ENCODE results near the gene GUK1. TPM values are rescaled to one million over a fixed set of nuclear protein-coding genes. Genes with fewer than 3 reads are reported as not detected.

GUK1 gene
- polyA plus RNA-seq, 1 donor from 2014 or later: 502 TPM

GRCh38 chr1:228178737-228179684, 38.9 kb downstream of the GUK1 start:
- no peak overlapping the region for H3K9ac ChIP-seq (ENCODE audit: low read length)
- no peaks in the 10 kb centered on the region for H3K79me2 ChIP-seq (replicated peaks; ENCODE audit: insufficient read depth, low read length)
- H3K27ac ChIP-seq (ENCODE audit: low read length): no peak overlapping the region
- no peaks in the 10 kb centered on the region for H3K9me3 ChIP-seq (ENCODE audit: low read length)
- H3K9me2 ChIP-seq (ENCODE audit: insufficient read depth, low read length): no peaks in the 10 kb centered on the region
- no peak overlapping the region for H2AFZ ChIP-seq (ENCODE audit: low read depth, low read length)
- no peak overlapping the region for H3K4me2 ChIP-seq (ENCODE audit: low read length)
- no peak overlapping the region for H3K4me3 ChIP-seq (ENCODE audit: low read length)
- H4K20me1 ChIP-seq (ENCODE audit: insufficient read depth): no peaks in the 10 kb centered on the region
- H3K36me3 ChIP-seq (ENCODE audit: insufficient read depth, low read length): no peaks in the 10 kb centered on the region
- H3K27me3 ChIP-seq (ENCODE audit: insufficient read depth, low read depth, low read length): no peaks in the 10 kb centered on the region
- H3F3A ChIP-seq (ENCODE audit: insufficient read depth, low read length, poor library complexity, severe bottlenecking): no peaks in the 10 kb centered on the region
- no peak for TF ChIP-seq EP300 (conservative IDR thresholded peaks at IDR 0.05; ENCODE audit: poor library complexity, severe bottlenecking)
- no peak for TF ChIP-seq TAF1 (IDR thresholded peaks at IDR 0.05; ENCODE audit: low read depth)
- TF ChIP-seq CTCF (IDR thresholded peaks at IDR 0.05; ENCODE audit: poor library complexity, severe bottlenecking): no peak
- TF ChIP-seq, protein P1, sequence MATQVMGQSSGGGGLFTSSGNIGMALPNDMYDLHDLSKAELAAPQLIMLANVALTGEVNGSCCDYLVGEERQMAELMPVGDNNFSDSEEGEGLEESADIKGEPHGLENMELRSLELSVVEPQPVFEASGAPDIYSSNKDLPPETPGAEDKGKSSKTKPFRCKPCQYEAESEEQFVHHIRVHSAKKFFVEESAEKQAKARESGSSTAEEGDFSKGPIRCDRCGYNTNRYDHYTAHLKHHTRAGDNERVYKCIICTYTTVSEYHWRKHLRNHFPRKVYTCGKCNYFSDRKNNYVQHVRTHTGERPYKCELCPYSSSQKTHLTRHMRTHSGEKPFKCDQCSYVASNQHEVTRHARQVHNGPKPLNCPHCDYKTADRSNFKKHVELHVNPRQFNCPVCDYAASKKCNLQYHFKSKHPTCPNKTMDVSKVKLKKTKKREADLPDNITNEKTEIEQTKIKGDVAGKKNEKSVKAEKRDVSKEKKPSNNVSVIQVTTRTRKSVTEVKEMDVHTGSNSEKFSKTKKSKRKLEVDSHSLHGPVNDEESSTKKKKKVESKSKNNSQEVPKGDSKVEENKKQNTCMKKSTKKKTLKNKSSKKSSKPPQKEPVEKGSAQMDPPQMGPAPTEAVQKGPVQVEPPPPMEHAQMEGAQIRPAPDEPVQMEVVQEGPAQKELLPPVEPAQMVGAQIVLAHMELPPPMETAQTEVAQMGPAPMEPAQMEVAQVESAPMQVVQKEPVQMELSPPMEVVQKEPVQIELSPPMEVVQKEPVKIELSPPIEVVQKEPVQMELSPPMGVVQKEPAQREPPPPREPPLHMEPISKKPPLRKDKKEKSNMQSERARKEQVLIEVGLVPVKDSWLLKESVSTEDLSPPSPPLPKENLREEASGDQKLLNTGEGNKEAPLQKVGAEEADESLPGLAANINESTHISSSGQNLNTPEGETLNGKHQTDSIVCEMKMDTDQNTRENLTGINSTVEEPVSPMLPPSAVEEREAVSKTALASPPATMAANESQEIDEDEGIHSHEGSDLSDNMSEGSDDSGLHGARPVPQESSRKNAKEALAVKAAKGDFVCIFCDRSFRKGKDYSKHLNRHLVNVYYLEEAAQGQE (IDR thresholded peaks at IDR 0.05; ENCODE audit: borderline replicate concordance): no peak
- no peak for TF ChIP-seq POLR2AphosphoS5 (IDR thresholded peaks at IDR 0.05)
- no peak for TF ChIP-seq SMC3 (conservative IDR thresholded peaks at IDR 0.05; ENCODE audit: poor library complexity)
- TF ChIP-seq EZH2 (IDR thresholded peaks at IDR 0.05; ENCODE audit: borderline replicate concordance, insufficient read depth, low read length, poor library complexity, severe bottlenecking): no peak
- TF ChIP-seq MXI1 (conservative IDR thresholded peaks at IDR 0.05; ENCODE audit: poor library complexity, severe bottlenecking): no peak

GRCh38 chr1:228180271-228180958, 40.3 kb downstream of the GUK1 start:
- Histone ChIP-seq H3K9ac (ENCODE audit: low read length) (no peak overlapping the region), H3K4me2 (ENCODE audit: low read length) (no peak overlapping the region), H3F3A (ENCODE audit: insufficient read depth, low read length, poor library complexity, severe bottlenecking) (no peaks in the 10 kb centered on the region), H3K27ac (ENCODE audit: low read length) (no peak overlapping the region), H3K27me3 (ENCODE audit: insufficient read depth, low read depth, low read length) (no peaks in the 10 kb centered on the region), H3K9me3 (ENCODE audit: low read length) (no peaks in the 10 kb centered on the region), H3K9me2 (ENCODE audit: insufficient read depth, low read length) (no peaks in the 10 kb centered on the region), H3K4me3 (ENCODE audit: low read length) (no peak overlapping the region), H3K79me2 (replicated peaks; ENCODE audit: insufficient read depth, low read length) (no peaks in the 10 kb centered on the region), H4K20me1 (ENCODE audit: insufficient read depth) (no peaks in the 10 kb centered on the region), H3K36me3 (ENCODE audit: insufficient read depth, low read length) (no peaks in the 10 kb centered on the region), H2AFZ (ENCODE audit: low read depth, low read length) (no peak overlapping the region)
- TF ChIP-seq TAF1 (IDR thresholded peaks at IDR 0.05; ENCODE audit: low read depth) (no peak), RAD21 (conservative IDR thresholded peaks at IDR 0.05) (no peak), MXI1 (conservative IDR thresholded peaks at IDR 0.05; ENCODE audit: poor library complexity, severe bottlenecking) (no peak), POLR2AphosphoS5 (IDR thresholded peaks at IDR 0.05) (no peak)
